Measurements from ENCODE around the gene CCDC14.

GRCh38 chr3:123877466-123877865 lies 83.6 kb downstream of the CCDC14 start:
- TF ChIP-seq CTCF (IDR thresholded peaks at IDR 0.05; ENCODE audit: low read depth, low read length, poor library complexity, severe bottlenecking) = no peak
- no peak for TF ChIP-seq EZH2phosphoT487 (IDR thresholded peaks at IDR 0.05; ENCODE audit: borderline replicate concordance, low read length)

Measured in DOHH2 (cell line).